ENCODE results near the gene POLR3K.

DNA sequence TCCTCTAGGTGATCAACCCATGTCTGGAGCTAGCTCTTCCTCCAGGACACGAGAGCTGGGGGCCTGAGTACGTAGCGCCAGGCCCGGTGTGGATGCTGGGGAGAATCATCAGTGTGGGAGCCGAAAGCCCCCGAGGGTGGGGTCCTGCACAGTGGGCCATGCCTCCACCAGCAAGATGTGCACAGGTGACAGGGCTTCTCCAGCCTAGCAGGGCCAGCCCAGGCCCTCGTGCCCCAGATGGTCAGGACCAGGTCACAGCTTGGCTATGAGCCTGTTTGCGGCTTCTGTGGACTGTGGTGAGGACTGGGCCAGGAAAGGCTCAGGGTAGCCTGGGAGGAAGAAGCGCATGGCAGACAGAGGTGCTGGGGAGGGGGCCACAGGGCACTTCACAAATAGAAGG lies 32.5 kb upstream of the POLR3K start:
- TF ChIP-seq POLR2AphosphoS5 (IDR thresholded peaks at IDR 0.05) (no peak), POLR2A (IDR thresholded peaks at IDR 0.05) (no peak)
